ENCODE measurements around the gene CNOT1.
"Not testable (repeated sequence)": the region's sequence is repeated elsewhere in the genome, so short reads cannot be mapped to it uniquely, and the experiment has no call there.

Gene CNOT1

DNA sequence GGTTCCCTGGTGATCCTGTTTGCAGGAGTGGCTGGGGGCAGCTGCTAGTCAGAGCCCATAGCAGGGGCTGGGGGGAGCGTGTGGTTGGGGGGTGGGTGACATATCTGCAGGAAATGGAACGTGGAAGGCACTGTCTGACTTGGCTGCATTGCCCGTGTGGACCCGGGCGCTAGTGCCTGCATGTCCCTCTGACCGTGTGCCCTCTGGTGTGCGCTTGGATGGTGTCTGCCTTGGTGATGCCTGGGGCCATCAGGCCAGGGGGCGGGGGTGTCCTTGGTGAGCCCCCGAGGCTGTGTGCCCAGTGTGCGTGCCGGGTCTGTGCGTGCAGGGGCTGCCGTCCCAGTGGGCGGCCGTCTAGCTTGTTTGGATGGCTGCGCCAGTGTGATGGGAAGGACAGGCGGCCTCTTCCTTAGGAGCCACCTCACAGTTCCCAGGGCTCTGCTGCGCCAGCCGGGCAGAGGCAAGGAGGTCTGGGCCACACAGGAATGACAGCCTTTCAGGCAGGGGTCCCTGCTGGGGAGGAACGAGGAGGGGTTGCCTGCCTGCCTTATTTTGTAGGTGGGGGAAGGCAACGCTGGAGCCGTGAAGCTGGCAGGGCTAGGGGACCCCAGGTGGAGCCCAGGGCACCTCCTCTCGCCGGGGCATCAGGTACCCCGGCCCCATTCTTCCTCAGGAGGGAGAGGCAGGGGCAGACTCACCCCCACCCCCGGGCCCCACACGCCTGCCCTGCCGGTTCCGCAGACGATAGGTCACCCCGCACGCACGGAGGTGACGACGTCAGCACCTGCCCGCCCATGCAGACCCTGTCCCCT lies 129.0 kb downstream of the CNOT1 start:
- DNase-seq: no peak

DNA sequence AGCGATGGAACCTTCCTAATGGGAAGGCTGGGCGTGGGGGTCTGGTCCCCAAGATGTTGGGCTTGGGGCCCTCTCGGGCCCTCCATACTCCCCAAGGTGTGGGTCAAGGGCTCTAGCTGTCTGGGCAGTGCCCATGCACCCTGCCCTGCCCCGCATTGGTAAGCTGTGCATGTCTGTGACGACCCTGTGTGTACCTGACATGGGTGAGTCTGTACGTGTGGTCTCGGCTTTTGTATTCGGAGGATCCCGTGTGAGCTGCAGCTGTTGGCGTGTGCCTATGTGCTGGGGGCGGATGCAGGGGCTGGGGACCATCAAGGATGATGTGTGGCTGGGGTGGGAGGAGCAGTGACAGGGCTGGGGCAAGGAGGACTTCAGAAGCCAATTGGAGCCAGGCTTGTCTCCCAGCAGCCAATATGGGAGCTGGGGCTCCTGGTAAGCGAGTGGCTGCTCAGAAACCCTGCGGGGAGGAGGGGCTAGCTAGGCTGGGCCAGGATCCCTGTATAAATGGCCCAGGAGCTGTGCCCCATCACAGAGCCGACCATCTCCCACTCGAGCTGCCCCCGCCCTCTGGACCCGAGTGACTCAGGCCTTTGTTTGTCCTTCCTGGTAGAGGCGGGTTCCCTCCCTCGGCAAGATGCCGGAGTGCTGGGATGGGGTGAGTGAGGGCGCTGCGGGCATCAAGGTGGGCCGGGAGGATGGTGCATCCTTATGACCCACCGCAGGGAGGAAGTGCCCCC lies 129.8 kb downstream of the CNOT1 start, which contains the start of gene NDRG4:
NDRG4 (plus strand) TSS at position 529 of the 737 bp plus-strand sequence; CDS start at position 635, 106 bp downstream.
- peak; percentile 37 for DNase-seq

DNA sequence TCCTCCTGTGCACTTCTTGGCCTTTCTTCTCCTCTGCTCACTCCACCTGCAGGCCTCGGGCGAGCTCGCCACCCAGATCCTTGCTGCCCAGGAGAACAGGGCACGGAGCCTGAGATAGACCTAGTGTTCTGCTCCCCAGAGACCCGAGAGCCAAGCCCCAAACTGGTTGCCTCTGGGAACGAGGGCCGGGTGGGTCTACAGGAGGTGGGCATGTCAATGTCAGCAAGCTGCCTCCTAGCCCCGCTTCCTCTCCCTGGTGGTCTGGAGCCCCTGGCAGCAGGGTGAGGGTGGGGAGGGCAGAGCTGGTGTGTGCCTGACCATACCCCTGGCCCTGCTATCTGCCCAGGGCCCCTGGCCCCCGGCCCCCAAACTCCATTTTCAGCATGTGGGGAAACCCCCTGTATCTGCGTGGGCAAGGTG lies 130.5 kb downstream of the CNOT1 start:
- no peak for DNase-seq

DNA sequence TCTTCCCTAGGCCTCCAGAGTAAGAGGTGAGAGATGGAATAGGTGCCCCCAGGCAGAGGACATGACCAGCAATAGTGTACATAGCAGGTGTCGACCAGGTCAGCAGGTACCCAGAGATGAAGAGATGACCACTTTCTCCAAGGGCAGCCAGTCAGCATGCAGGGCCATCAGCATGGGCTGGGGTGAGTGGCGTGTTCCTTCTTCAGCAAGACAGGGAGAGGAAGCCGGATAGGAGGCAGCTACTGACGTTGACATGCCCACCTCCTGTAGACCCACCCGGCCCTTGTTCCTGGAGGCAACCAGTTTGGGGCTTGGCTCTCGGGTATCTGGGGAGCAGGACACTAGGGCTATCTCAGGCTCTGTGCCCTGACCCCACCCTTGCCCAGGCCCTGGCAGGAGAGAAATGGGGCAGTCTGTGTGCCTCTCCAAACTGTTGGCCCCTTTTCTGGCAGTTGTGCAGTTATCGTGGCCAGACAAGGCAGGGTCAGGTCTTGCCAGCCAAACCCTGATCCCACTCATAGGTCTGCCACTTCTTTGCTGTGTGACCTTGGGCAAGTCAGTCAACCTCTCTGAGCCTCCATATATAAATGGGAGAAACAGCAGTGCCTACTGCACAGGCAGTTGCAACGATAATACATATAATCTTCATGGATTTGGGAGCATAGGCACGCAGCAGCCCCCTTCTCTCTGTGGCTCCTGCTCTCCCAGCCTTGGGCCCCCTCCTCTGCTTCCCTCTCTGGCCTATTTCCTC lies 131.1 kb downstream of the CNOT1 start:
- DNase-seq: no peak

DNA sequence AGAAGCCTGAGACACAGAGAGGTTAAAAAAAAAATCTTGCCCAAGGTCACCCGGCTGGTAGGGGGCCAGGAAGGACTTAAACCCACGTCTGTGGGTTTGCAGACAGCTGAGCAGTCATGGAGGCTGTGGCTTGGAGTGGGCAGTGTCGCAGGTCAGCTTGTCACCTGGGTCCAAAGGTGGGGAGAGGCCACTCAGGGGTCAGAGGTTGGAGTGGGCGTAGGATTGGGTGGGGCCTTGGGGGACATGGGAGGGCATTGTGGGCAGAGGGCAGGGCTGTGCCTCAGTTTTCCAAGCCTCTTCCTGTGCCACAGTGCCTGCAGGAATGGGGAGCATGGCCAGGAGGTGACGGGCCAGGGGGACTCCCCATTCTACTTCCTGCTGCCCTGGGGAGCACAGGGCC lies 131.7 kb downstream of the CNOT1 start:
- no peak for DNase-seq

DNA sequence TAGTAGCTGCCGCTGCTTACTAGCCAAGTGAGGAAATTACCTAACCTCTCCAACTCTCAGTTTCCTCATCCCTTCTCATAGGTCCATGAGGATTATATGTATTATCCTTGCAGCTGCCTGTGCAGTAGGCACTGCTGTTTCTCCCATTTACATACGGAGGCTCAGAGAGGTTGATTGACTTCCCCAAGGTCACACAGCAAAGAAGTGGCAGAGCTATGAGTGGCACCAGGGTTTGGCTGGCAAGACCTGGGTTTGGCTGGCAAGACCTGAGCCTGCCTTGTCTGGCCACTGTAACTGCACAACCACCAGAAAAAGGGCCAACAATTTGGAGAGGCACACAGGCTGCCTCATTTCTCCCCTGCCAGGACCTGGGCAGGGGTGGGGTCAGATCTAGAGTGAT lies 132.2 kb downstream of the CNOT1 start:
- DNase-seq: no peak

DNA sequence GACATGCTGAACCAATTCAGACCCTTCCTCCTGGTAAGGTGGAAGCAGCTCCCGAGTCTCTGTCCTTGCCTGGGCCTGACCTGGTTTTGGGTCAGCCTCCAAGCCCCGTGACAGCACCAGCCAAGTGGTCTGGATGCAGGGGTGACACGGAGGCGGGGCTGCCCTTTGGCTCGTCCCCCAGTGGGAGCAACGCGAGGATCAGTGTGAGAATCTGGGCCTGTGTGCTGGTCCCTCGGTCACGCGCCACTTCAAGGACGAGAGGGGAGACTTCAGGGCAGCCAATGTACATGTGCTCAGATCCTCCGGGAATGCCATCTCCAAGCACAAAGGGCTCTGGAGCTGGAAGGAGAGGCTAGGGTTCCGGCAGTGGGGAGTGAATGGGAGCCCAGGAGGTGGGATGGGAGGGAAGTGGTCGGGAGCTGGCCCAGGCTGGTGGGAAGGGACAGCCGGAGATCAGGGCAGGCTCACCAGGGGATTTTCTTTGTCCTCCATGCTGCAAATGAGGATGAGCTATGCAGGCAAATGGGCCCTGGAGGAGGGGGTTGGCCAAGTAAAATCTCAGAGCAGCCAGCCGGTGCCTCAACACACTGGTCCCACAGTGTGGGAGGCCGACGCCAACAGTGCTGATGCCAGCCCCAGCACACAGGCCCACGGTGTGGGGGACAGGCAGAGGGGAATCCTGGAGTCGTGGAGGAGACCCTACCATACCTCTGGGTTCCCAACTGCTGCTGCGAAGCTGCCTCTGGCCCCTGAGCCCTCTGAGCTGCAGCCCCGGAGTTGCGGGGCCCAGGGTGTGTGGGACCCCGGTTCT lies 133.9 kb downstream of the CNOT1 start:
- DNase-seq: no peak

DNA sequence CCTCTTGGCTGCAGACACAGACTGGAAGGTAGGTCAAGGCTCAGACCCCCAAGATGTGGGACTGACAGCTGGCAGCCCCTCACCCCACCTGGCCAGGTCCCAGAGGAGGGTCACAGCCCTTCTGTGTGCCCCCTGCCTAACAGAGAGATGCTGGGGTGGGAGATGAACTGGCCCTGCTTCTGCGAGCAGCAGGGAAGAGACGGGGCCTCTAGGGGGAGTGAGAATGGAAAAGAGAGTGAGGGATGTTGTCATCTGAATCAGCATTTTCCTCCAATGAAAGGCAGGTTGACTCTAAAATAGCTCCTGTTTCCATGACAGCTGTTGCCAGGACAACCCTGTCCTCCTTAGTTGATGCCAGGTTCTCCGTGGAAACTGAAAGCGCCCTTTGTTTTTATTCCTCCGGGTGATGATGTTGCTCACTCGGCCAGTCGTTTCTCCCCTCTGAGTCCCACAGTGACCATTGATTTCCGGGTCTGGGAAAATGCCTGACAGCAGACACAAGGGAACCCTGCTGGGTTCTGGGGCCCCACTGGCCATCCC lies 134.6 kb downstream of the CNOT1 start:
- DNase-seq: peak; percentile 57

DNA sequence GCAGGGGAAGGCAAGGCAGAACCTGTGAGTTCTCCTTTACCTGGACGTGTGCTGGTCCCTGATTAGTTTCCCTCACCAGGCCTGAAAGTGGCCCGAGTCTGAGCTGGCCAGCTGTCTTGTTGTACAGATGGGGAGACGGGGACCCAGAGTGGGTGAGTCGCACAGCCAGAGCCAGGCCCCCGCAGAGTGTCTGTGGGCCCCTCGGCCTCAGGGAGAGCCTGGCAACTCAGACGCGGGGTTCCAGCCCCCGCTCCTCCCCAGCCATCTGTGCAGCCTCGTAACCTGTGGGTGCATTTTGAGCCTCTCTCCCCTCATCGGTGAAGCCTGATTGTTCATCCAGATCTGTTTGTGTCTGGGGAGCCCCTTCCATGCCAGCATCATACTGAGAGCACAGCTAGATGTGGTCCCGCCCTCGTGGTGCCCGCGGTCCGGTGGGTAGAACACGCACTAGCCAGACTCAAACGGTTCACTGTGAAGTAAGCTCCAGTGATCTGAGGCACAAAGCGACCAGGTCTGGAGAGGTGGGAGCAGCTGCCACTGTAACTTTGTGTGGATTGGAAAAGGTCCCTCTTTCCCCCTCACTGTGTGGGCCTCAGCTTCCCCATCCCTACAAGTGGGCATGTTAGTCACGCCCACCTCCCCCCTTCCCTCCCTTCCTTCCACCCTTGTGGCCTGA lies 135.7 kb downstream of the CNOT1 start:
- no peak for DNase-seq

DNA sequence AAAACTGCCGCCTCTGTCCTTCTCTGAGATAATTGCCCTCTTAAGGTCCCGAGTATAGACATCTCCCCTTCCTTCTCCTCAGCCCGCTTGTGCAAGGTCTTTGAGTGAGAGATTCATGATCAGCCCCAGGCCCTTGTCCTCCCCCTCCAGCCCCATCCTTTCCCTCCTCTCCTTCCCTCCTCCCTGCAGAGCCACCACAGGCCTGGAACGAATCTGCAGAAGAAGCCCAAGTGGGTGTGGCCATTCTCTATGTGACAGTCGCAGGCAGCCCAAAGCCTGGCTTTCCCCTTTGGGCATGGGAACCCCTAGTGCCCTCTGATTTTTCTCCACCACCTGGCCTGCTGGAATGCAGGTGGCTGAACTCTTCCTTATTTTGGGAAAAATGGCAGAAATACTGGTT lies 136.9 kb downstream of the CNOT1 start:
- DNase-seq: no peak

DNA sequence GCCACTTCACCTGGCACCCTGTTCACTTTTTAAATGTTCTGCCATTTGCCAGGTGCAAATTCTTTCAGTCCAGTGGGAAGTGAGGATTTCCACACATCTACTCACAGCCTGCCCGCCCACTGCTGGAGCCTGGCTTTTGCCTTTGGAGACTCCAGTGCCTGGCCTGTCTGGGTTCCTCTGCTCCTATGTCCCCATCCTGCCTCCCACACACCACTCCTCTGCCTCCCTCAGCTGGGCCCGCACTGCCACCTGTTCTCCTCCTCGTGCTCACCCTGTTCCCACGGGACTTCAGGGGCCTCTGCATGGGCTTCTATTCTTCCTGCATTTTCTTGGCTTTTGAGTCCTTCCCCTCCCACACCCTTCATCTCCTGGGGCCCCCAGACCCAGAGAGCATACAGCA lies 137.6 kb downstream of the CNOT1 start:
- DNase-seq: no peak

DNA sequence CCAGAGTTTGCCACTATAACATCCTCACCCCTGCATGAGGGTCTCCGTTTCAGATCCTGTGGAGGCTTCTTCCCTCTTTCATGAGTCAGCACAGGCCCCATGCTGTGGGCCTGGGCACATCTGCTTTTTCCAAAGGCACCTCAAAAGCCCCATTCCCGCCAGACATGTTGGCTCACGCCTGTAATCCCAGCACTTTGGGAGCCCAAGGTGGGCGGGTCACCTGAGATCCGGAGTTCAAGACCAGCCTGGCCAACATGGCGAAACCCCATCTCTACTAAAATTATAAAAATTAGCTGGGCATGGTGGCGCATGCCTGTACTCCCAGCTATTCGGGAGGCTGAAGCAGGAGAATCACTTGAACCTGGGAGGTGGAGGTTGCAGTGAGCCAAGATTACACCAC lies 139.1 kb downstream of the CNOT1 start:
- not testable (repeated sequence) for DNase-seq

DNA sequence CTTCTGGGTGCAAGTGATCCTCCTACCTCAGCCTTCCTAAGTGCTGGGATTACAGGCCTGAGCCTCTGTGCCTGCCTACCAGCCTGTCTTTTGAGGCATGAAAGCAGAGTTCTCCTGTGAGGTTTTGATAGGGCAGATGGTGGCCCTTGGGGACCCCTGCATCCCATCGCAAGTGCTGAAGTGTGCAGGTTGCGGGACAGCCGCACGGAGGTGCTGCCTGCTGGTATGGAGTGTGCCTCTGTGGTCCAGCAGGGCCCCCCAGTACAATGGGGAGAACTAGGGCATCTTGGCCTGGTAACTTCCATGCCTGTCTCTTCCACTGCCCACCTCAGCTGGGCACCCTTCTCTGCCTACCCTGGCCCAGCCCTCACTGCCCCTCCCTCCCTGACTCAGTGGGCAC lies 139.6 kb downstream of the CNOT1 start:
- no peak for DNase-seq

DNA sequence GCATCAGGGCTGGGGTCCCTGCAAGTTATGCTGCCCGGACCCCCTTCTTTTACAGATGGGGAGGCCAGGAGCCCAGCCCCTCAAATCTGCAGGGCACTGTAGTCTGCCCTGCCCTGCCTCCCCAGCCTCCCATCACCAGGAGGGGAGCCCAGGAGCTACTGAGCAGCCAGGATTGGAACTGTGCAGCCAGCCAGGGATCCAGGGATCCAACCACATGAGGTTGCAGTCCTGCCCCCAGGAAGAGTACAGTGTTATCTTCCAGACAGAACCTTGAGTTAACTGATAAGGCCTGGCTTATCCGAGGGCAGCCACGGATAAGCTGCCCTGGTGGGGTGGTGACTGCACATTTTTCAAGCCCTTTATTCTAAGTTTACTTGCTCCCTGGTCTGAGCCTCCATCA lies 141.1 kb downstream of the CNOT1 start:
- DNase-seq: no peak

DNA sequence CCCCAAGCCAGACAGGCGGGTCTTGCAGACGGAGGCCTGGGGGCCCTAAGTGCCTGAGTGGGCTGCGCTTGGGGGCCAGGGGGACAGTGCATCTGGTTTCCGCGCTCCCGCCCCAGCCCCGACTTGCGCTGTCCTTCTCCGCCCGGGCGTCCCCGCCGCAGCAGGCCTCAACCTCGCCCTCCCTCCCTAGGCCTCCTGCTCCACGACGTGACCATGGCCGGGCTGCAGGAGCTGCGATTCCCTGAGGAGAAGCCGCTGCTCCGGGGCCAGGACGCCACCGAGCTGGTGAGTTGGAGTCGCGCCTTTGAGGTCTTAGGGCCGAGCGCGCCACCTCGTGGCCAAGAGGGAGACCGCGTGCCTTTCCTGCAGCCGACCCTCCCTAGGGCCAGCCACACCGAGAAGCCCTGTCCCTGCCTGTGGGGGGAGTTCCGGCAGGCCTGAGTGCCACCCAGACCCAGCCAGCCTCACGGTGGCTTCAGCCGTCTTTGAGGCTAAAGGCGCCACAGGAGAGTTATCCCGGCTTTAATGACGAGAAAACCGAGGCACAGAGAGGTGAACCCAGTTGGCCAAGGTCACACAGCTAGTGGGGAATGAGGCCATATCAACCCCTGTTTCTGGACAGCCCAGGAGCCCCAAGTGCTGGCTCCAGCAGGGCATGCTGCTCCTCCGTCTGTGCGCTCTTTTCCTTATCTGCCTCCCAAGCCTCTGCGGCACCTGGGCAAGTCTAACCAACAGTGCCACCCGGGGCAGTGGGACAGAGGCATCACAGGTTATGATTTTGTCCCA lies 141.9 kb downstream of the CNOT1 start:
- peak; percentile 66 for DNase-seq

DNA sequence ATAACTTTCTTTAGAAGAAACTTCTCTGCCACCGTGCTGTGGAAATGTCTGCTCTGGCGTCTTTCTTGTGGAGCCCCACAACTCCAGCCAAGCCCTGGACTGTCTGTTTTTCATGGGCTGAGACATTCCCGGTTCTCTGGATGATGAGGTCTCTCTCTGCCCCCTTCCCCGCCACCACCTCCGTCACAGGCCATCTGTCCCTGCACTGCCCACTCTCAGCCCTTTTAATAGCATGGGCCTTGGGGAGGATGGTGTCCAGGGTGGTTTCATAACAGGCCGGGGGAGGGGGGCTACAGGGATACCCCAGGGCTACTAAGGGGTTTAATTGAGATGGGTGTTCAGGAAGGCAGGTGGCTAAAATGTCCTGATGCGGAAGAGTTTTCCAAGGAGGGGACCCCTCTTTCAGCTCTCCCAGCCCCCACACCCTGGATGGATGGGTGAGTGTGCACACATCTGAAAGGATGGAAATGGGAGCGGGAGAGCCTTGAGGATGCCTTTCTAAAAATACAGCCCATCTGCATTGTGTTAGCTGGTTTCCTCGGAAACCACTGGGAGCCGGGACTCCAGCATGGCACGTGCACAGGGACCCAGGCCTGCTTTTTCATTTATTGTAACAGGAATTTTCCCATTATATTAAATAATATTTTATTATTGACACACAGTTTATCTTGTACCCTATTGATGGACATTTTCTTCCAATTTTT lies 144.3 kb downstream of the CNOT1 start:
- DNase-seq: no peak

DNA sequence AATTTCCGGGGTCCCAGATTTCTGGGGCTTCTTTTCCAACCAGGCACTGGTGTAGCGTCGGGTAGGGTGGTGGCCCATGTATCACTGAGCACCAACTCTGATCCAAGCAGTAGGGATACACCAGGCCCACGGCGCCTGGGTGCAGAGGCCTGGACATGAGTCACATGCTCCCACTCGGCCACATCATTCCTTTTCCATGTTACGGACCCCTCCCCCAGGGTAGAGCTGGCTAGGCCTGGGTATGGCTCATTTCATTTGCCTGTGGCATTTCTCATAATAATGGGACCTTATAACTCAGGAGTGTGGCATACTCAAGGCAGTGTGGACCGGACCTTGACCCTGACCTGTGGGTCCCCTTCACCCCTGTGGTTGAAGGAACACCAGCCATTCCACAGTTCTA lies 147.7 kb downstream of the CNOT1 start:
- DNase-seq: no peak

DNA sequence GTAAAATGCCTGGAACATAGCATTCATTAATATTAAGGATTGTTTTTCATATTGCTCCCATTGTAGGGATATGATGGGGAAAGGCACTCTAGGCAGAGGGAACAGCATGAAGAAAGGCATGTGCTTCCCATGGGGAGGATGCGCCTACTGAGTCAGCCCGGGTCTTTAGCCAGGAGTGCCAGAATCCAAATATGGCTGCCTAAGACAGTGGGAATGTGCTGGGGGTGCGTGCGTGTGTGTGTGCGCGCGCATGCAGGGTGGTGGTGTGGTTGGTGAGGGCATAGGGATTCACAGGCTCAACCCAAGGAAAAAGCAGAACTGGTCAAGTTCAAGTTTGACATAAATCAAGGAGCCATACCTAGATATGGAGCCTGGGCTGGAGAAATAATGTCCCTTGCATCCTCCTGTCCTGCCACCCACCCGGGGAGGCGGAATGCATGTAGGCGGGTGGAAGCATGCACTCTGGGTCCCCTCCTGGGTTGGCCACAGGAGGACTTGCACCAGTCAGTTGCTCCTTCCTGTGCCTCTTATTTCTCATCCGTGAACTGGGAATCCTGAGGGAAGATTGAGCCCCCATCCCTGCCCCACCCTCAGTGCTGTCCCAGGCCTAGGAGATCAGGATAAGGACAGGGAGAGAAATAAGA lies 148.3 kb downstream of the CNOT1 start:
- no peak for DNase-seq

DNA sequence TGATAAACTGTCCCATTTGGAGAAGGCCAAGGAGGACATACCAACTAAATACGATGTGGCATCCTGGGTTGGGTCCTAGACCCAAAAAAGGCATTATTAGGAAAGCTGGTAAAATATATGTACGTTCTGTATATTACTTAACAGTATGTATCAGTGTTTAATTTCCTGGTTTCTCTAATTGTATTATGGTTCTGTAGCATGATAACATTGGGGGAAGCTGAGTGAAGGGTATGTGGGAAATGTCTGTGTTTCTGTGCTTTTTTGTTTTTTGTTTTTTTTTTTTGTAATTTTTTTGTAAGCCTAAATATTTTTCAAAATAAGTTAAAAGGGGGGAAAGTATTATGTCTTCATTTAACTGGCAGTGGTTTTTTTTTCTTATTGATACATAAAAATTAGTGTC lies 151.2 kb downstream of the CNOT1 start:
- DNase-seq: no peak

DNA sequence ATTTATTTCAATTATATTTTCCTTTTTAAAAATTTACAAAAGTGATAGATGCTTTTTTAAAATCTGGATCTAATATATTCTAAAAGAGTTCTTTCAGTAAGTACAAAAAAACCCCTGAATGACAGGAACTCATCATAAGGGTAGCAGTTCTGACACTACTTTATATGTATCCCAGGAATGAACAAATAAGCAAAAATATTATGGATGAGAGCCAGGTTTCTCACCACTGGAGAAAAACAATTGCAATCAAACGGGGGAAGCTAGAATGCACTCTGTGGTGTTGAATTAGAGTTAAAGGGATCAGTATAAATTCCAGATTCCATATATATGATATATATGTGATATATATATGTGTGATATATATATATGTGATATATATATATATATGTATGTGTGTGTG lies 152.8 kb downstream of the CNOT1 start:
- DNase-seq: no peak

Measured in CD4-positive, alpha-beta T cell treated with Interleukin-21 for 1 hour (primary cell).